ENCODE data around the gene SOX10.

- TF ChIP-seq CTCF (conservative IDR thresholded peaks at IDR 0.05; ENCODE audit: low read length) (no peak), EZH2phosphoT487 (IDR thresholded peaks at IDR 0.05; ENCODE audit: borderline replicate concordance, low read depth, low read length) (no peak)
Measured at GRCh38 chr22:37999236-37999635, 14.9 kb upstream of the SOX10 start.

All from OCI-LY7 (cell line).